IMR-90 (cell line): Measurements from ENCODE around the gene TRPC6. TPM values are rescaled to one million over a fixed set of nuclear protein-coding genes. Genes with fewer than 3 reads are reported as not detected.
A peak's percentile ranks its signal among the peaks of the same experiment; 100 is the strongest.

Source experiments
- ATAC-seq: fragments of 200-7000 bp; cut with Tn5 transposase; 2 replicates; pipeline ENCODE4 v1.9.1; 2020; ENCODE audit warnings: low read depth, mild to moderate bottlenecking, moderate library complexity
- BruUV-seq: library from RNA; stranded (reverse); fragments of 400-500 nt; replicated peaks from 2 replicates; lab custom pipeline; 2021; lab: Mats Ljungman, UMichigan
- CTCF ChIA-PET: fragments of 300-600 bp; formaldehyde crosslinking; extraction: SDS; loops from one replicate; lab custom pipeline; 2021; ENCODE audit warnings: antibody characterized with exemption; lab: Yijun Ruan, JAX
- POLR2A ChIA-PET: fragments of 300-600 bp; sonication (Branson Sonifier 250); formaldehyde crosslinking; loops from one replicate; lab custom pipeline; 2022; ENCODE audit warnings: antibody characterized with exemption; ENCODE audit not compliant: unreplicated experiment; lab: Charles Lee
- DNase-seq: peaks from one replicate; pipeline ENCODE4 v3.0.0; 2013
- H2AFZ ChIP-seq: replicated peaks from 2 replicates; pipeline ENCODE3; 2013; ENCODE audit warnings: low read length, mild to moderate bottlenecking; ENCODE audit not compliant: poor library complexity
- H2AK5ac ChIP-seq: 2 replicates; pipeline ENCODE4 v1.6.1; 2013; ENCODE audit warnings: low read depth, low read length, inconsistent platforms
- H2AK9ac ChIP-seq: replicated peaks from 2 replicates; pipeline ENCODE3; 2013; ENCODE audit warnings: mild to moderate bottlenecking, low read depth, low read length, moderate library complexity; ENCODE audit not compliant: poor library complexity
- H2BK120ac ChIP-seq: 2 replicates; pipeline ENCODE4 v1.6.1; 2013; ENCODE audit warnings: low read depth, low read length, inconsistent platforms
- H2BK15ac ChIP-seq: 3 replicates; pipeline ENCODE4 v1.6.1; 2013; ENCODE audit warnings: low read depth, low read length, inconsistent platforms
- H2BK20ac ChIP-seq: 2 replicates; pipeline ENCODE4 v1.6.1; 2013; ENCODE audit warnings: low read depth, mild to moderate bottlenecking, inconsistent platforms, low read length, moderate library complexity
- H2BK5ac ChIP-seq: 2 replicates; pipeline ENCODE4 v1.6.1; 2013; ENCODE audit warnings: mild to moderate bottlenecking, low read depth, low read length, inconsistent platforms; ENCODE audit not compliant: poor library complexity, severe bottlenecking
- H3K14ac ChIP-seq: replicated peaks from 2 replicates; pipeline ENCODE4 v1.6.1; 2013; ENCODE audit warnings: low read depth, low read length, inconsistent platforms
- H3K18ac ChIP-seq: 2 replicates; pipeline ENCODE4 v1.6.1; 2013; ENCODE audit warnings: low read depth, low read length, control low read depth
- H3K23ac ChIP-seq: 2 replicates; pipeline ENCODE4 v1.6.1; 2013; ENCODE audit warnings: low read depth, low read length, inconsistent platforms
- H3K27ac ChIP-seq: 2 replicates; pipeline ENCODE4 v1.5.1; 2013; ENCODE audit warnings: mild to moderate bottlenecking, control low read depth, low read length; ENCODE audit not compliant: insufficient read depth
- H3K27me3 ChIP-seq: 2 replicates; pipeline ENCODE4 v1.6.1; 2013; ENCODE audit warnings: low read length; ENCODE audit not compliant: control insufficient read depth, insufficient read depth
- H3K36me3 ChIP-seq: 2 replicates; pipeline ENCODE4 v1.6.1; 2013; ENCODE audit warnings: low read length, mixed read lengths; ENCODE audit not compliant: control insufficient read depth, insufficient read depth
- H3K4ac ChIP-seq: 2 replicates; pipeline ENCODE4 v1.6.1; 2013; ENCODE audit warnings: low read depth, low read length, inconsistent platforms
- H3K4me1 ChIP-seq: 2 replicates; pipeline ENCODE4 v1.6.1; 2013; ENCODE audit warnings: low read length, mixed read lengths; ENCODE audit not compliant: control insufficient read depth, insufficient read depth
- H3K4me2 ChIP-seq: 2 replicates; pipeline ENCODE4 v1.6.1; 2013; ENCODE audit warnings: low read depth, mild to moderate bottlenecking, control low read depth, low read length, moderate library complexity
- H3K4me3 ChIP-seq: 2 replicates; pipeline ENCODE4 v1.5.1; 2013; ENCODE audit warnings: low read depth, mild to moderate bottlenecking, control low read depth, low read length, moderate library complexity; ENCODE audit not compliant: insufficient read depth
- H3K56ac ChIP-seq: 2 replicates; pipeline ENCODE4 v1.6.1; 2013; ENCODE audit warnings: low read length, inconsistent platforms; ENCODE audit not compliant: insufficient read depth; ENCODE audit errors: extremely low read depth
- H3K79me1 ChIP-seq, 2 experiments: 2 replicates each; pipeline ENCODE4 v1.6.1; 2013; ENCODE audit warnings: low read length in 2 of 2, inconsistent platforms in 1 of 2, low read depth in 1 of 2
- H3K9ac ChIP-seq: 2 replicates; pipeline ENCODE4 v1.6.1; 2013; ENCODE audit warnings: low read depth, low read length, control low read depth
- H3K9me1 ChIP-seq: 2 replicates; pipeline ENCODE4 v1.6.1; 2013; ENCODE audit warnings: low read length, inconsistent platforms; ENCODE audit not compliant: insufficient read depth
- H3K9me3 ChIP-seq: 2 replicates; pipeline ENCODE4 v1.6.1; 2013; ENCODE audit warnings: low read length; ENCODE audit not compliant: control insufficient read depth, insufficient read depth
- H4K20me1 ChIP-seq: 2 replicates; pipeline ENCODE4 v1.6.1; 2013; ENCODE audit warnings: low read length, inconsistent platforms; ENCODE audit not compliant: insufficient read depth
- H4K5ac ChIP-seq: 2 replicates; pipeline ENCODE4 v1.6.1; 2013; ENCODE audit warnings: mild to moderate bottlenecking, low read depth, low read length, control low read depth
- H4K8ac ChIP-seq, 2 experiments: 2 replicates each; pipeline ENCODE4 v1.6.1; 2013; ENCODE audit warnings: low read depth in 2 of 2, low read length in 2 of 2, control low read depth in 1 of 2, inconsistent platforms in 1 of 2
- H4K91ac ChIP-seq: 2 replicates; pipeline ENCODE4 v1.6.1; 2013; ENCODE audit warnings: low read depth, low read length, inconsistent platforms; ENCODE audit not compliant: insufficient read depth
- CEBPB ChIP-seq: IDR thresholded peaks from 2 replicates; pipeline ENCODE4 v1.6.1; 2012; ENCODE audit warnings: low read depth, low read length, improper control_type of control experiment
- MAFK ChIP-seq: IDR thresholded peaks from 2 replicates; pipeline ENCODE4 v1.6.1; 2012; ENCODE audit warnings: low read depth, low read length, improper control_type of control experiment
- RAD21 ChIP-seq: IDR thresholded peaks from 2 replicates; pipeline ENCODE4 v1.6.1; 2012; ENCODE audit warnings: low read length, improper control_type of control experiment
- WGBS, 2 experiments: methylation state at CpG; one replicate each; pipeline versions ENCODE4 v1.1.5 to v1.1.7; 2013; ENCODE audit warnings: missing lambda C conversion rate in 2 of 2; ENCODE audit not compliant: insufficient read length in 1 of 2; ENCODE audit errors: extremely low coverage in 2 of 2; 5-methylcytosine and 5-hydroxymethylcytosine counted together
- dilution Hi-C: fragments of 300-500 bp; cut with HindIII; formaldehyde crosslinking; loops from one replicate; pipeline ENCODE4 v1.14.3; 2018; ENCODE audit warnings: low sequenced_read_pairs; ENCODE audit not compliant: unreplicated experiment
- in situ Hi-C: fragments of 300-500 bp; cut with MboI; formaldehyde crosslinking; loops from 3 replicates; pipeline ENCODE4 v1.14.3; 2019; ENCODE audit warnings: low sequenced_read_pairs, inconsistent platforms, mixed read lengths
- intact Hi-C: fragments of 100-400 bp; cut with micrococcal nuclease; formaldehyde crosslinking; loops from 2 replicates; pipeline ENCODE4 v1.10.0; 2022
- polyA plus RNA-seq, 3 experiments: library from polyadenylated mRNA; depleted of rRNA; stranded (reverse); fragments of >200 nt; gene quantifications; 2 replicates each; pipeline ENCODE4 v1.2.3, GENCODE V29; 2012; ENCODE audit warnings: low replicate concordance in 1 of 3
- total RNA-seq: library from RNA; depleted of rRNA; stranded (reverse); fragments of >200 nt; gene quantifications from 2 replicates; pipeline ENCODE4 v1.2.3, GENCODE V29; 2012

The TRPC6 gene
- total and polyA plus RNA-seq, 2 of the 4 experiments (the other 2 are of a cell fraction) = 0.99 to 2.3 TPM

- Histone ChIP-seq H2BK120ac (peak overlapping the region; percentile 64), H2AFZ (peak overlapping the region; percentile 19), H2BK20ac (peak overlapping the region; percentile 69), H4K20me1 (peaks cover 4% of the 10 kb centered on the region; the same call in 1 of the 2 replicates), H3K56ac (no peak overlapping the region), H4K91ac (peak overlapping the region; percentile 77; the same call in 1 of the 2 replicates), H3K4ac (peak overlapping the region; percentile 68), H4K8ac (peak overlapping the region; percentile 45 to 50; a peak in 3 of 4 replicates), H3K4me3 (no peak overlapping the region), H2BK5ac (peak overlapping the region; percentile 72), H2BK15ac (peak overlapping the region; percentile 48; the same call in 2 of the 3 replicates), H3K18ac (peak overlapping the region; percentile 1; the same call in 1 of the 2 replicates), H3K9ac (no peak overlapping the region), H3K9me1 (peaks cover 21% of the 10 kb centered on the region), H3K79me1 (no peaks in the 10 kb centered on the region), H4K5ac (no peak overlapping the region), H2AK9ac (no peak overlapping the region), H2AK5ac (0 out of 2 replicates have a peak overlapping the region, but pooled peaks have one; percentile 38), H3K4me2 (no peak overlapping the region), H3K27me3 (no peaks in the 10 kb centered on the region), H3K14ac (peak overlapping the region; percentile 61), H3K23ac (no peak overlapping the region), H3K36me3 (no peaks in the 10 kb centered on the region), H3K27ac (peak overlapping the region; percentile 62), H3K9me3 (no peaks in the 10 kb centered on the region), H3K4me1 (peaks cover 14% of the 10 kb centered on the region)
- in situ Hi-C loops = loop anchor here (10.0 to 25.0 kb wide), 3 partner anchors 403 to 1045 kb away; no protein-coding TSS in a partner anchor
- ChIA-PET CTCF (no interaction called here), POLR2A (no interaction called here)
- no CpG with 5 or more reads among the region's 4 CpGs for WGBS, 2 experiments
- ATAC-seq (peak; percentile 78), DNase-seq (peak; percentile 81)
- dilution Hi-C loops = no loop called here
- intact Hi-C loops = no loop called here
- BruUV-seq = no TSS peak
- no peak for TF ChIP-seq RAD21
- TF ChIP-seq CEBPB = no peak
- TF ChIP-seq MAFK = 0 out of 2 replicates have a peak, but pooled peaks have one; percentile 11
These were observed 141.6 kb downstream of the TRPC6 start for GRCh38 chr11:101442171-101442570.
